G401 (cell line): ENCODE results near the gene CYP19A1. TPM values are rescaled to one million over a fixed set of nuclear protein-coding genes. Genes with fewer than 3 reads are reported as not detected.
A peak's percentile ranks its signal among the peaks of the same experiment; 100 is the strongest.
"Not testable (repeated sequence)": the region's sequence is repeated elsewhere in the genome, so short reads cannot be mapped to it uniquely, and the experiment has no call there.

ENCODE experiments used
- DNase-seq: peaks from one replicate; pipeline ENCODE4 v3.0.0-alpha.2; 2015; ENCODE audit warnings: low spot score
- in situ Hi-C: cut with HindIII; loops from 2 replicates; pipeline ENCODE4 v1.10.0; 2016; ENCODE audit warnings: low sequenced_read_pairs, mixed read lengths
- total RNA-seq: library from RNA; depleted of rRNA; stranded (reverse); fragments of >200 nt; shearing (Covaris generic); gene quantifications from 2 replicates; pipeline ENCODE4 v1.2.3, GENCODE V29; 2014

The CYP19A1 gene
- total RNA-seq, 1 experiment from 2014 or later, result not detected

DNA sequence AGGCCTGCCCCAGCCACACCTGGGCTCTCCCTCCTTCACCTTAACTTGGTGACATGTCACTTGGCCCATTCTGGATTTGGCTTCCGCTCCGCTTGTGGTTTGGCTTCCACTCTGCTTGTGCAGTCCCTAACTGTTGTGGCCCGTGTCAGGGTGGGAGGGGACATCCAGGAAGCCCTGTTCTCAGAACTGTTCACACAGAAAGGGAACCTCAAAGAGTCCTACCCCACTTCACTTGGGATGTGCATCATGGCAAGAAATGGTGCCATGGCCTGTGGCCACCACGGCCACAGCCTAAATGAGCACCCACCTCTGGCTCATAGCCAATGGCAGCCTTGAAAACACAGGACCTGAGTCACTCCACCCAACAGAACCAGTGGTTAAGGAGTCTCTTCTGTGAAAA lies 63.4 kb downstream of the CYP19A1 start:
- no peak for DNase-seq
- in situ Hi-C loops, result no loop called here

DNA sequence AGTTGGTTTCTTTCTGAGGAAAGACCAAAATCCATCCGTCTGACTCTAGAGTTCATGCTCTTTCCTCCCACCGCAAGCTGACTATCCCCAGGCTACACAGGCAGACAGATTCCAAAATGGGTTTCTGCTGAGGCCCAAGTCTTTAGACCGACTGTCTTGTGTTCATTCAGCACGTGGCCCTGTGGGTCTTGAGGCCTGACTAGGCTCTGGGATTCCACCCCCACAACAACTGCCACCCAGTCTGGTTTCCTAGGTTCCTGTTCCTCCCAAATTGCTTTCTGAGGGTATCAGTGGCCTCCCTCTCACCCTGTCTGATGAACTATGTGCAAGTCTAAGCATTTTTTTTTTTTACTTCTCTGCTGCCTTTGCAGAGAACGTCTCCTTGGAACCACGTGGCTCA lies 67.7 kb downstream of the CYP19A1 start:
- DNase-seq, result no peak
- in situ Hi-C loops, result no loop called here

DNA sequence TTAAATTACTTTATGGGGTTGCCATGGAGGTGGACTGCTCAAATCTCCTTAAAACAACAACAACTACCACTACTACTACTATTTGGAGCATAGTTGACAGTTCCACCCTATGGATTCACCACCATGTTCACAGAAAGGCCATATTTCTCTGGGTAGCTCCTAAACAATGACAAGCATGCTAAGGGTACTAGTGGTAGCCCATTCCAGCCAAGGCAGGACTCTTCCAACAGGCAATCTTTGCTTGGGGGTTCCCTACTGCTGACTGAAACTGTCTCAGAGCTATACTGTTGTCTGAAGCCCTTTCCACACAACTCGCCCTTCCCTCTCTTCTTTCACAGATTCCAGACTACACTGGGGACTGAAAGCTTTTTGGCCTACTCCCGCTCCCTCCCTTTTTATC lies 68.9 kb downstream of the CYP19A1 start:
- in situ Hi-C loops, result no loop called here
- DNase-seq, result no peak

DNA sequence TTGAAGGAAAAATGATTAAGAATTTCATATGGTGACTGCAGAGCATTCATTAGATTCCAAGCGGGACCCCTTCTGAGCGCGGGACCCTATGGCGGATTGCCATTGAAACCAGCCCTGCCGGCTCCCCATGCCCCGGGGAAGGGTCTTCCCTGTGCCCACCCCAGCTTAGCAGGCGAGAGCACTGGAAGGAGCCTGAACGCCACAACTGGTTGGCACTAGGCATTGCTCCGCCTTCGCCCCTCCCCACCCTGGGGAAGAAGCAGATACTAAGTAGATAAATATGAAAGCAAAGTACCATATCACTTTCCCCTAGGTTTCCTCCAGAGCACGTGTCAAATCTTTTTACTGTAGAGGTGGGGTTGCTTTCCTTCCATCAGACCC lies 70.7 kb downstream of the CYP19A1 start:
- no peak for DNase-seq
- in situ Hi-C loops, result no loop called here

DNA sequence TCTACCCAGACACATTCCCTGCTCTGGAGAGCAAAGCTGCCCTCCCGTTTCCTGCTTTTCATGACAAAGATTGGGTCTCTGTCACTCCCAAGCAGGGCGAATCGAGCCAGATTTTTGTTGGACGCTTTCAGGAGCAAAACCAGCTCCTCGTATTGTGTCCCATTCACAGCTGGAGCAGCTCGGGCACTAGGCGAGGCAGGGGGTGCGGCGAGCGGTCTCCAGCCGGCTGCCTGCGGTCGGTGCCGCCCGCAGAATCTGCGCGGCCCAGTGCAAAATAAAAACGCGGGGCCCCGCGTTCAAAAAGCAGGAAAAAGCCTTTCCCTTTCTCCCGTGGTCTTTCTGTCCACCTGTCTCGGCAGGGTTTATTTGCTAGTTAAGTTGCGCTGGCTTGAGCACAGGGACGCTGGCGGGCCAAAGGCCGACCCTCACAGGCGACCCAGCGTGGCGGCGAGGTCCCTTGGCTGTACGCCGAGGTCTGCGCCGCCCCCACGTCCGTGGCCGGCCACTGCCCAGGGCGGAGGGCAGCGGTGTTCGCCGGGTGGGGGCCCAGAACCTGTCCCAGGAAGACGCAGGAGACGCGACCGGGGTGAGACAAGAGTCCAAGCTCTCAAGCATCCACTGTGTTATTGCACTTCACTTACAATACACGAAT lies 71.2 kb downstream of the CYP19A1 start:
- in situ Hi-C loops, result no loop called here
- peak; percentile 11 for DNase-seq

DNA sequence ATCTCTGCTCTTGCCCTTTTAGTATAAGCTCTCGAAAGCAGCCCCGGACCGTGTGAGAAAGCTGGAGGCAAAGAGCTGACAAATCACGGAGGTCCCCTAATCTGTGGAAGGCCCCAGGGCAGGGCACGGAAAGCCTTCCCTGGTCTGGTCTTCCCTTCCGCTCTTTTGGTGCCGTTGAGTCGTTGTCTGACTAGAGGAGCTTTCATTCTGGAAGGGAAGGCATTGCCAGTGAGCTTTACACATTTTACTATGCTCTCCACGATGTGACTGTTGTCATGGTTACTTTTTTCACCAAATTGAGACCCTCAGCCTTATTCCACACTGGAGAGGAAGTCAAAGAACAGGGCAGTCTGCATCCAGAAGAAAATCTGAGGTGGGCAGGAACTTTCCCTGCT lies 71.7 kb downstream of the CYP19A1 start:
- in situ Hi-C loops, result no loop called here
- no peak for DNase-seq

DNA sequence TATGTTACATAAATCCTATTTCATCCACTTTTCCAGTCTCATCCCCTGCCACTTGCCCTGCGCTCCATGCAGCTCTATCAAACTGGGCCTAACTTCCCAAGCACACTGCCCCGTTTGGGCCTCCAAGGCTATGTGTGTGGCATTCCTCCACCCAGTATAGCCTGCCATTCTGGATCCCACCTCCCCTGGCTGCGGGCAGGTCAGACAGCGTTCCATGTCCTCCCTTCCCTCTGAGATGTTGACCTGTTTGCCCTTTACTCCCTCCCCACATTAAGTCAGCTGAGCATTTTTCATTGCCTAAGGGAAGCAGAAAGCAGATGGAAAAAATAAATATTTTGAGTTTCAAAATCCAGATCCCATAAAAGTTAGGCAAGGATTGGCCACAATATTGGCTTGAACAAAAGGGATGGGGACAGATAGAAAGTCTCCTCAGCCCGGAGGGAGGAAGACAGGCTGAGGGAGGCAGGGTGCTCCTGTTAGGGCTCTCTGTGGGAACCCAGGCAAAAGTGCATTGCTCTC lies 73.3 kb downstream of the CYP19A1 start:
- in situ Hi-C loops, result no loop called here
- no peak for DNase-seq

DNA sequence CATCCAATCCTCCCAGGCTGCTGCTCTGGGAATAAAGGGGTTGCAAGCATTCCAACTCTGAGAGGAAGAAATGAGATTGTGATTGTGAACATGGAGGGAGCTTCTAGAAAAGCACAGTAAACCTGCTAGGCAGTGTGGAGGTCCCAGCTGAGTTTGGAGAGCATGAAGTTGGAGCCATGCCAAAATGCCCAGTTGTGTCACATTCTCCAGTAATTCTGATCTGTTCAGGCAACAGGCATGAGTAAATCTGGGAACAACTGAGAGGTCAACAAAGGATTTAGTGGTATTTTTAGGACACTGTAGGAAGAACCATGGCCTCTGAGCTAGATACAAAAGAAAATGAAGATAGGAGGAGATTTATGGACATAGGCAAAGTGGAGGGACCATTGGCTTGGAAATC lies 74.7 kb downstream of the CYP19A1 start:
- in situ Hi-C loops, result no loop called here
- no peak for DNase-seq

DNA sequence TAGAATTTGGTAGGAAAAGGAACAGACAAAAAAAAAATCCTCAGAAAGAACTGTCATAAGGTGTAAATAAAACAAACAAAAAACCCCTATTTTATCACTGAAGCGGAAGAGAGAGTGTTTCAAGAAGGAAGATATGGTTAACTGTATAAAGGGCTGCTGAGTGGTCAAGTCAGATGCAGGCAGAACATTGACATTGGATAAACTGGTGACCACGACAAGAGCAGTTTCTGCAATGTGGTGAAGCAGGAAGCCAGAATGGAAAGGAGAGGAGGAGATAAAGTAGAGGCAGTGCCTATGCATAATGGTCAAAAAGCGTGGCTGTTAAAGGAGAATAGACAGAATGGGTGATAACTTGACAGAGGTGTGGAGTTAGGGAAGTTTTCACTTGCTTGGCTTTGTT lies 75.3 kb downstream of the CYP19A1 start:
- DNase-seq, result no peak

DNA sequence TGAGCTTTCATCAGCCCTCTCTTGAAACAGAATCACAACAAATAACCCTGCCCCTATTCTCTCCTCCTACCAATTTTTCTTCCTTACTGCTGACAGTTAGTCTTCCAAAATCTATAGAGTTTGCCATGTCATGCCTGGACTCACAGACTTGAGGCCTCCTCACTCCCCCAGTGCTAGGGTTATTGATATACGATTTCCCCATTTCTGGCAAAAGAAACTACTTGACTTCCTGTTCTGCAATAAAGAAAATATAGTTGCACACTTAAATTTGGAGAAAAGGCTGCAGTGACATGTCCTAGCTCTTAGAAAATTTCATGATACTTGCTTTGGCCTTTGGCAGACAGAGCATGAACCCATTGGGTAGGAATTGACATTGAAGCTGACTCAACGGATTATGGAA lies 75.9 kb downstream of the CYP19A1 start:
- DNase-seq, result no peak
- in situ Hi-C loops, result no loop called here

More for the DNA sequence above, 75.3 kb downstream of the CYP19A1 start:
- in situ Hi-C loops, result no loop called here

DNA sequence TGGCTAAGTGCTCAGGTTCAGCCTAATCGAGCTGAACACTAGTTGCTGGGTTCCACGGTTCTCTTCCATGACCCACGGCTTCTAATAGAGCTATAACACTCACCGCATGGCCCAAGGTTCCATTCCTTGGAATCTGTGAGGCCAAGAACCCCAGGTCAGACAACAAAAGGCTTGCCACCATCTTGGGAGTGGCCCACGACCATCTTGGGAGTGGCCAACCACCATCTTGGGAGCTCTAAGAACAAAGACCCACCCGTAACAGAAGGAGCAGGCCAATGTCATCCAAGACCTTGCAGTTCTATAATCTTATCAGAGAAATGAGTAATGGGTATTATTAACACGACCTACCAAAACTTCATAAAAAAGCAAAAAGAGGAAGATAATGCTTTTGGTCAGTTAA lies 77.3 kb downstream of the CYP19A1 start:
- in situ Hi-C loops, DNase-seq: not testable (repeated sequence)

DNA sequence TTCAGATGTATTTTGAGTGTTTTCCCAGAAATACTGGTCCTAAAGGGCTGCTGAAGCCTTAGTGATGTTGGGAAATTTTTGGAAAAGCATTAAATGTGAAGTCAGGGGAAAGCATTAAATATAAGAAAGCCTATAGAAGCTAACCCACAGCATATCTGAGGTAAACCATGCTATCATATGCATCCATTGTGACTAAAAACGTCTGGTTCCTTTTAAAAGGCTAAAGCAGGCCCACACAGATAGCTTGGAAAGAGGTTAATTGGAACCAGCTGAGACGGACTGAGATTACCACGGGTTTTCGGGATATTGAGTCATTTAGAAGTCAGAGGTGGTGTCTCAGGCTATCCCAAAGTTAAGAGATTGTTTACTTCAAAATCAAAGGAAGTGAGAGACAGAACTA lies 78.2 kb downstream of the CYP19A1 start:
- in situ Hi-C loops, result no loop called here
- DNase-seq, result no peak

DNA sequence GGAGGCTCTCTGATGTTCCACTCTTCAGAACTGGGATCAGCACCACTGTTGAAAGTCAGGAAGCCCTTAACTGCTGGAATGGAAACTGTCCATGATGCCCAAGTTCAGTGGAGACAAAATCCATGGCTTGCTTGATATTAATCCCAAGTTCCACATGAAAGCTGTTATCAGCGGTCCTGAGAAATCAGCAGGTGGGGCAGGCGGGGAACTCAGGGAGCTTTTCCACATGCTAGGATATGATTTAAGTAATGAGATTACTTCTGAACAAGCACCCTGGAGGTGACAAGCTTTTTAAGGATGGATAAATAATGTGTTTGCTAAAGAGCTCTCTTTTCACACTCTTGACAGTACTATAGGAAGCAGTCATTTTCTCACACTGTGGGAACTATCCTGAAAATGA lies 82.9 kb downstream of the CYP19A1 start:
- DNase-seq, result no peak
- in situ Hi-C loops, result no loop called here

DNA sequence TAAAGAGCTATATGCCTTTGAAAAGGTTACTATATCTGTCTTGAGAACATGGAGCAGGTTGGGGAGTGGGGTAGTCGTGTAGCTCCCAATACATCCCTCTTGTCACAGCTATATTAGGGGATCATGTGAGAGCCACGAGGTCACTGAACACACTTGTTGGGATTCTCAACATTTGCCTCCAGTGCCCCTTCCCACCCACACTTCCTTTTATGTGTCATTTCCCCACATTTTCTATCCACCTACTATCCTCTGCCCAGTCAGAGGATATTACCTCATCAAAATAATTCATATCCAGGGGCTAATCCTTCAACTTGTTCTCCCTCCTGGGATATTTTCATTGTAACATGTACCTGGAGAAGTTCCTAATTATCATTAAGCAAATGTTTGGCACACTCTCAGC lies 85.0 kb downstream of the CYP19A1 start:
- DNase-seq, result no peak
- in situ Hi-C loops, result no loop called here

DNA sequence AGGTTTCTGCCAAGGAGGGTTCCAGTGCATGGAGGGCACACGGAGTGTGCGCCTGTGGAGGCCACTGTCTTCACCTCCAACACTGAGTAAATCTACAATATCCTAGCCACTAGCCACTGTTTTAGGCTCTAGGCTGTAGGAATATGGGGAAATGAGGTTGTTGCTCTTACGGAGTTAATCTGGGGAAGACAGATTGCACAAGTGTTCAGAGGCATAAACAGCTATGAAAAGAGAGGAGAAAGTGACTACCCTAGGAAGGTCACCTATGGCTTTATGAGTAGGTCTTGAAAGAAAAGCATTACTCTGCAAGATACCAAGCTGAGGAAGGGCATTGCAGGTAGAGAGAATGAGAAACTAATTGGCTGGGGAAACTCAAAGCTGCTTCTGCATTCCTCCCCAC lies 85.7 kb downstream of the CYP19A1 start:
- DNase-seq, result no peak
- in situ Hi-C loops, result no loop called here

DNA sequence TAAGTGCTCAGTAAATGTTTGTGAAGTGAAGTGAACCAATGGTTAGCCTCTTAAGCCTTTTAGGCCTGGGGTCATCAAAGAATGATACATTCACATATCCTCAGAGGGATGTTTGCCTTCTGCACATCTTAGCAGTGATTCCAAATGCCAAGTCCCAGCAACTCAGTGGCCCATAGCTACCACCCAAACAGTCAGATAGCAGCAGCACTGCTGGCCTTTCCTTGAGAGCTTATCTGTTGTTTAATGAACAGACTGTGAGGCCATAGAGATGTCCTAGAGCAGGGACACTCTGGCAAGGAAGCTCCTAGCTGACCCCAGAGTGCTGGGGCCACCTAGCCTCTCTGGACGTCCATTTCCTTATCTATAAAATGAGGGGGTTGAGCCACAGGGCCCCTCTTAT lies 86.8 kb downstream of the CYP19A1 start:
- DNase-seq, result no peak
- in situ Hi-C loops, result no loop called here

DNA sequence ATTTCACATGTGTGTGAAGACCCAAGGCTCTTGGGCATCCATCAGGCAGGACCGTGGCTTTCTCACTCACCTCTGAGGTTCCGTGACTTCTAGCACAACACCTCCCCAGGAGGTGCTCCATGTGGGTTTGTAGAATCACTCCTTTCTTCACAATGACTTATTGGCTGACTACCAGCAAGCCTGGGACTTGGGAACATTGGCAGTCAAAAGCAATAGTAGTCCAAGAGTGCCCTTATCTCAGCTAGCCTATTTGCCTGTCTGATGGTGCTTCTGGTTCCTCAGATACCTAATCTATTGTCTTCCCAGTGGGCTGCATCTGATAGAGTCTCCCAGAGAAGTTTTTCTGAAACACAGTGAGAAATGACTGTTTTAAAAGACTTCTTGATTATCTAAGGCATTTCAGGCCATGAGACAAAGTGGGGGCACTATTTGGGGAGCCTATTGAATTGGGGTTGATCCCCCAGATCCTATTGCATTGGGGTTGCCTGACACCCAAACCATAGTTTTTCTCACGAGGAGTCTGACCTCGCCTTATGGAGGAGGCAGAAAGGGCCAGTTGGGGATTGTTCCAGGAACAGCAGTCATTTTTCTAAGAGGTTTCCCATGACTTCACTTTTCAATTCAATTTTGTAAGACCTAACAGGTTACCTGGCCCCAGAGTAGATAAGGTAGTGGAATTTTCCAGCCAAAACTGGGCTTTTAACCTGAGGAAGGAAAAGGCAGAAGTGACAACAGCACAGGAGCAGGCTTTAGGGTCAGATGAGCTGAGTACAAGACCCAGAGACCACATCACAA lies 88.0 kb downstream of the CYP19A1 start:
- in situ Hi-C loops, result no loop called here
- DNase-seq, result no peak

DNA sequence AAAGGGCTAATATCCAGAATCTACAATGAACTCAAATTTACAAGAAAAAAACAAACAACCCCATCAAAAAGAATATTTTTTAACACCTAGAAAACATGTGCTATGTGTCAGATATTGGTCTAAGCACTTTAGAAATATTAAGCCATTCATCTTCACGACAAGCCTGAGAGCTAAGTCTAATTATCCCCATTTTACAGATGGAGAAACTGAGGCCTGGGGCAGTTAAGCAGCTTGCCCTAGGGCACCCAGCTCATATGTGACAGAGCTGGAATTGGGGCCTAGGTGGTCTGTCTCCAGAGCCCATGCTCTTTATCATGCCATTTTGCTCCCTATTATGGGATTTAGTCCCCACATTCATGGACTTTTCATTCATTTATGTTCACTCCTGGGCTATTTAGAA lies 92.8 kb downstream of the CYP19A1 start:
- in situ Hi-C loops, result no loop called here
- DNase-seq, result no peak

DNA sequence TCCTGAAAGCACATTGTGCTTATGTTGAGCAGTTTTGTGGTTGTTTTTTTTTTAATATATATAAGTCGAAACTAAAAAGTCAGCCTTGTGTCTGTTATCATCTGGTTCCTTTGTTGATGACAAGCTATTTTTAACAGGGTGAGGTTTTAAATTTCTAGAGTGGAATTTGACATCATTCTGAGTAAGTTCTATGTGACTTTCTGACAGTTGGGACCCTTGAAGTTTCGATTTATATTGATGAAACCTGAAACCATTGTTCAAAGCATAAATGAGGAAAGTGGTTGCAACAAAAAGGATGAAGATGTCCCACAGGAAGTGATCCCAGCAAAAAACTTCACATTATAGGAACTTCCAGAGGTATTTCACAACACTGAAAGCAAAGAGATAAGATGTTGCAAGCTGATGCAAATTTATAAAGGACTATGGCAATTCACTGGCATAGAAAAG lies 94.0 kb downstream of the CYP19A1 start:
- in situ Hi-C loops, result no loop called here
- no peak for DNase-seq

DNA sequence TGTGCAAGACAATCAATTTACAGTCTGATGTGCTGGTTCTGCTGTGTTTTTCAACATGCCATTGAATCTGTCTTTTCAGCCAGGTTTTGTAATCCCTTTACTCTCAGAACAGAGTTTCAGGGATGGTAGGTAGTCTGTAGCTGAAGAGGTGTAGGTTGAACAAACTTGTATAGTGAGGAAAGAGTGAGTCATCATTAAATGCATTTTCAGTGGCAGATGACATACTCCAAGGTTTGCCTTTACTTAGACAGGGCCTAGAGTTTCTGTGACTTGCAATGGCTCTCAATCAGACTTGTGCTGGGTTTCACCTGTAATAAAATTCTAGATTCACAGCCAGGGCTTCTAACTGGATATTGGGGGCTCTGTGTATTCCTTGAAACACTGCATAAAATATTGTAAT lies 94.6 kb downstream of the CYP19A1 start:
- in situ Hi-C loops, result no loop called here
- DNase-seq, result no peak

DNA sequence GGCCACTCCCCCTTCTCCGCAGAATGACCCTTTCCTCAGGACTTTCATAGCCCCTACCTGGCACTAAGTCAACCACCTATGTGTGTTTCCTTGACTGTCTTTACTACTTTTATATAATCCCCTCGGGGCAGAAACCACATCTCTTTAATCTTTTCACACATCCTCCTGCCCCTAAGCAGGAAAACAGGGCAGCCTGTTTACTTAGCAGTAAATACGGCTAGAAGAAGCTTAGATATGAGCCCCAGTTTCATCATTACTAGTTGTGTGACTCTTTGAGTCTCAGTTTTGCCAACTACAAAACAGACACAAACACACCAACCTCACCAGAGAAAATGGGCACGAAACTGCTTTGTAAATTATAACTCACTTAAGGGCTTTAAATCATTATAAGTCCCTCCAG lies 98.3 kb downstream of the CYP19A1 start:
- no peak for DNase-seq
- in situ Hi-C loops, result no loop called here
